Measurements from ENCODE around the gene KRT4. TPM values are rescaled to one million over a fixed set of nuclear protein-coding genes. Genes with fewer than 3 reads are reported as not detected.
A peak's percentile ranks its signal among the peaks of the same experiment; 100 is the strongest.

The KRT4 gene
- total RNA-seq, 1 experiment from 2014 or later = 20.7 TPM

- Histone ChIP-seq H3K79me2 (ENCODE audit: low read length) (no peaks in the 10 kb centered on the region), H3K4me3 (ENCODE audit: low read length) (no peak within 1 kb of the TSS), H3K9me2 (replicated peaks; ENCODE audit: low read length) (no peaks in the 10 kb centered on the region), H4K20me1 (ENCODE audit: low read length) (no peaks in the 10 kb centered on the region), H3K9me3 (ENCODE audit: low read length) (no peaks in the 10 kb centered on the region), H2AFZ (ENCODE audit: low read length) (peak within 1 kb of the TSS; percentile 2; the same call in 1 of the 2 replicates), H3K9ac (ENCODE audit: low read length) (peak within 1 kb of the TSS; percentile 11; the same call in 1 of the 2 replicates), H3K4me2 (ENCODE audit: low read length) (no peak within 1 kb of the TSS), H3K4me1 (ENCODE audit: insufficient read depth, low read length) (peaks cover 15% of the 10 kb centered on the region), H3K36me3 (ENCODE audit: low read depth, low read length) (no peaks in the 10 kb centered on the region), H3K27me3 (ENCODE audit: low read length) (no peaks in the 10 kb centered on the region), H3F3A (ENCODE audit: low read length, unreplicated experiment) (no peaks in the 10 kb centered on the region), H3K27ac (ENCODE audit: low read length) (peak within 1 kb of the TSS; percentile 75)
- no peak for ATAC-seq
- no TSS peak for BruUV-seq (replicated peaks)
- POLR2A ChIA-PET (ENCODE audit: unreplicated experiment) = no interaction called here
- TF ChIP-seq EZH2phosphoT487 (IDR thresholded peaks at IDR 0.05; ENCODE audit: borderline replicate concordance, low read length) (no peak), EZH2 (IDR thresholded peaks at IDR 0.05; ENCODE audit: low read length, unreplicated experiment) (no peak)
- TF ChIP-seq, protein P1, sequence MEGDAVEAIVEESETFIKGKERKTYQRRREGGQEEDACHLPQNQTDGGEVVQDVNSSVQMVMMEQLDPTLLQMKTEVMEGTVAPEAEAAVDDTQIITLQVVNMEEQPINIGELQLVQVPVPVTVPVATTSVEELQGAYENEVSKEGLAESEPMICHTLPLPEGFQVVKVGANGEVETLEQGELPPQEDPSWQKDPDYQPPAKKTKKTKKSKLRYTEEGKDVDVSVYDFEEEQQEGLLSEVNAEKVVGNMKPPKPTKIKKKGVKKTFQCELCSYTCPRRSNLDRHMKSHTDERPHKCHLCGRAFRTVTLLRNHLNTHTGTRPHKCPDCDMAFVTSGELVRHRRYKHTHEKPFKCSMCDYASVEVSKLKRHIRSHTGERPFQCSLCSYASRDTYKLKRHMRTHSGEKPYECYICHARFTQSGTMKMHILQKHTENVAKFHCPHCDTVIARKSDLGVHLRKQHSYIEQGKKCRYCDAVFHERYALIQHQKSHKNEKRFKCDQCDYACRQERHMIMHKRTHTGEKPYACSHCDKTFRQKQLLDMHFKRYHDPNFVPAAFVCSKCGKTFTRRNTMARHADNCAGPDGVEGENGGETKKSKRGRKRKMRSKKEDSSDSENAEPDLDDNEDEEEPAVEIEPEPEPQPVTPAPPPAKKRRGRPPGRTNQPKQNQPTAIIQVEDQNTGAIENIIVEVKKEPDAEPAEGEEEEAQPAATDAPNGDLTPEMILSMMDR (conservative IDR thresholded peaks at IDR 0.05; ENCODE audit: low read depth, low read length) = no peak
- intact Hi-C loops (cut with micrococcal nuclease) = no loop called here
- CTCF ChIA-PET = no interaction called here
- no peak for DNase-seq
These were observed 34.8 kb upstream of the KRT4 start, which contains the start of gene KRT78 for GRCh38 chr12:52848661-52849255. KRT78 (minus strand) TSS chr12:52848994; CDS start chr12:52848930, 64 bp downstream.

- intact Hi-C loops (cut with micrococcal nuclease) = no loop called here
- no peaks in the 10 kb centered on the region for H3K9me2 ChIP-seq (replicated peaks; ENCODE audit: low read length)
- peak overlapping the region; percentile 75 for H3K27ac ChIP-seq (ENCODE audit: low read length)
- DNase-seq = peak; percentile 79
- ChIA-PET POLR2A (ENCODE audit: unreplicated experiment) (no interaction called here), CTCF (no interaction called here)
- no peak overlapping the region for H3K4me2 ChIP-seq (ENCODE audit: low read length)
- H3K4me1 ChIP-seq (ENCODE audit: insufficient read depth, low read length) = peaks cover 15% of the 10 kb centered on the region
- ATAC-seq = no peak
- H2AFZ ChIP-seq (ENCODE audit: low read length) = peak overlapping the region; percentile 2; the same call in 1 of the 2 replicates
- H4K20me1 ChIP-seq (ENCODE audit: low read length) = no peaks in the 10 kb centered on the region
- BruUV-seq (replicated peaks) = no TSS peak
- no peaks in the 10 kb centered on the region for H3K36me3 ChIP-seq (ENCODE audit: low read depth, low read length)
- no peaks in the 10 kb centered on the region for H3F3A ChIP-seq (ENCODE audit: low read length, unreplicated experiment)
- TF ChIP-seq EZH2phosphoT487 (IDR thresholded peaks at IDR 0.05; ENCODE audit: borderline replicate concordance, low read length) (no peak), EZH2 (IDR thresholded peaks at IDR 0.05; ENCODE audit: low read length, unreplicated experiment) (no peak)
- TF ChIP-seq, protein P1 (conservative IDR thresholded peaks at IDR 0.05; ENCODE audit: low read depth, low read length) = no peak
- no peaks in the 10 kb centered on the region for H3K9me3 ChIP-seq (ENCODE audit: low read length)
- H3K79me2 ChIP-seq (ENCODE audit: low read length) = no peaks in the 10 kb centered on the region
- H3K4me3 ChIP-seq (ENCODE audit: low read length) = no peak overlapping the region
- no peaks in the 10 kb centered on the region for H3K27me3 ChIP-seq (ENCODE audit: low read length)
- peak overlapping the region; percentile 11 for H3K9ac ChIP-seq (ENCODE audit: low read length)
These were observed 33.6 kb upstream of the KRT4 start for GRCh38 chr12:52847335-52848102.
